Body of pancreas (tissue), 4 donors: ENCODE results near the gene PIANP.

Experiments used
- CTCF ChIP-seq, 7 experiments: fragments of 450-650 bp in 4 of 7; fragments of 200-600 bp in 3 of 7; sonication (generic) in 3 of 7; IDR thresholded peaks; one replicate each; pipeline ENCODE4 v1.5.1; 2016 to 2019; ENCODE audit warnings: antibody characterized with exemption in 7 of 7
- POLR2A ChIP-seq, 3 donors: fragments of 450-650 bp; IDR thresholded peaks; one replicate each; pipeline ENCODE4 v1.6.1; 2016; ENCODE audit warnings: antibody characterized with exemption in 3 of 3, mild to moderate bottlenecking in 2 of 3

GRCh38 chr12:6685814-6686213 is 14.8 kb downstream of the PIANP start:
- no peak for TF ChIP-seq CTCF (IDR thresholded peaks at IDR 0.05)
- no peak for TF ChIP-seq POLR2A (IDR thresholded peaks at IDR 0.05)
